ENCODE data around the gene TRPM3.

TRPM3 gene

DNA sequence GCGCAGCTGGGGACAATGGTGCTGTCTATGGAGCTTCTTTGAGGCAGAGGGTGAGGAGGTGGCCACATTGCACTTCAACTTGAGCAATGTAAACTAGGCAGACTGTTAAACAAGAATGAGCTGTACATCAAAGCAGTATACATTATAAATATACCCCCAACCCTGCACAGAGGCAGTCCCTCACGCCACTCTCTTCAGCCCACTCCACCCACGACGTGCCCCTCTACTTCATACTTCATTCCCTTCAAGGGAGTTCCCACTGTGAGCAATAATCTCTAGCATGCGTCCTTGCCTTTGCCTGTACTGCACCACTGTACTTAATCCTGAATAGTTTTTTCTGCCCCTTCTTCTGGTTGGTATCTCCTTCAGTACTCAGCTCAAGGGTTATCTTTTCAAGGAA is 14.4 kb downstream of the TRPM3 start:
- TF ChIP-seq, protein P1, sequence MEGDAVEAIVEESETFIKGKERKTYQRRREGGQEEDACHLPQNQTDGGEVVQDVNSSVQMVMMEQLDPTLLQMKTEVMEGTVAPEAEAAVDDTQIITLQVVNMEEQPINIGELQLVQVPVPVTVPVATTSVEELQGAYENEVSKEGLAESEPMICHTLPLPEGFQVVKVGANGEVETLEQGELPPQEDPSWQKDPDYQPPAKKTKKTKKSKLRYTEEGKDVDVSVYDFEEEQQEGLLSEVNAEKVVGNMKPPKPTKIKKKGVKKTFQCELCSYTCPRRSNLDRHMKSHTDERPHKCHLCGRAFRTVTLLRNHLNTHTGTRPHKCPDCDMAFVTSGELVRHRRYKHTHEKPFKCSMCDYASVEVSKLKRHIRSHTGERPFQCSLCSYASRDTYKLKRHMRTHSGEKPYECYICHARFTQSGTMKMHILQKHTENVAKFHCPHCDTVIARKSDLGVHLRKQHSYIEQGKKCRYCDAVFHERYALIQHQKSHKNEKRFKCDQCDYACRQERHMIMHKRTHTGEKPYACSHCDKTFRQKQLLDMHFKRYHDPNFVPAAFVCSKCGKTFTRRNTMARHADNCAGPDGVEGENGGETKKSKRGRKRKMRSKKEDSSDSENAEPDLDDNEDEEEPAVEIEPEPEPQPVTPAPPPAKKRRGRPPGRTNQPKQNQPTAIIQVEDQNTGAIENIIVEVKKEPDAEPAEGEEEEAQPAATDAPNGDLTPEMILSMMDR (IDR thresholded peaks at IDR 0.05; ENCODE audit: low read length): no peak
- TF ChIP-seq EZH2 (optimal IDR thresholded peaks at IDR 0.05; ENCODE audit: low read depth, low read length) (no peak), EZH2phosphoT487 (IDR thresholded peaks at IDR 0.05; ENCODE audit: low read length) (no peak)
- H3K9me2 ChIP-seq (replicated peaks; ENCODE audit: insufficient read depth, low read length): no peaks in the 10 kb centered on the region
- H3F3A ChIP-seq (ENCODE audit: insufficient read depth, low read length): no peaks in the 10 kb centered on the region
- no peaks in the 10 kb centered on the region for H3K4me1 ChIP-seq (ENCODE audit: low read length)
- no peak overlapping the region for H3K9ac ChIP-seq (ENCODE audit: low read length)
- no peaks in the 10 kb centered on the region for H3K36me3 ChIP-seq (replicated peaks; ENCODE audit: insufficient read depth, low read length)
- H3K9me3 ChIP-seq (replicated peaks; ENCODE audit: insufficient read depth, low read length): no peaks in the 10 kb centered on the region
- H3K79me2 ChIP-seq (ENCODE audit: low read length): no peaks in the 10 kb centered on the region
- H3K27me3 ChIP-seq (replicated peaks; ENCODE audit: insufficient read depth, low read length): no peaks in the 10 kb centered on the region
- H2AFZ ChIP-seq (ENCODE audit: low read length): no peak overlapping the region
- H3K4me2 ChIP-seq (ENCODE audit: low read depth, low read length): no peak overlapping the region
- no peaks in the 10 kb centered on the region for H4K20me1 ChIP-seq (ENCODE audit: insufficient read depth, low read length)
- H3K4me3 ChIP-seq (ENCODE audit: low read length): no peak overlapping the region
- H3K27ac ChIP-seq (ENCODE audit: low read length): no peak overlapping the region
- DNase-seq: no peak

- TF ChIP-seq, protein P1 (IDR thresholded peaks at IDR 0.05; ENCODE audit: low read length): no peak
- TF ChIP-seq EZH2phosphoT487 (IDR thresholded peaks at IDR 0.05; ENCODE audit: low read length) (no peak), EZH2 (optimal IDR thresholded peaks at IDR 0.05; ENCODE audit: low read depth, low read length) (no peak)
- DNase-seq: no peak
- Histone ChIP-seq H3K4me3 (ENCODE audit: low read length) (no peak overlapping the region), H3F3A (ENCODE audit: insufficient read depth, low read length) (no peaks in the 10 kb centered on the region), H3K79me2 (ENCODE audit: low read length) (no peaks in the 10 kb centered on the region), H3K9ac (ENCODE audit: low read length) (no peak overlapping the region), H3K4me2 (ENCODE audit: low read depth, low read length) (no peak overlapping the region), H4K20me1 (ENCODE audit: insufficient read depth, low read length) (no peaks in the 10 kb centered on the region), H3K9me3 (replicated peaks; ENCODE audit: insufficient read depth, low read length) (no peaks in the 10 kb centered on the region), H3K27ac (ENCODE audit: low read length) (no peak overlapping the region), H2AFZ (ENCODE audit: low read length) (no peak overlapping the region), H3K36me3 (replicated peaks; ENCODE audit: insufficient read depth, low read length) (no peaks in the 10 kb centered on the region), H3K4me1 (ENCODE audit: low read length) (no peaks in the 10 kb centered on the region), H3K9me2 (replicated peaks; ENCODE audit: insufficient read depth, low read length) (no peaks in the 10 kb centered on the region), H3K27me3 (replicated peaks; ENCODE audit: insufficient read depth, low read length) (no peaks in the 10 kb centered on the region)
Observed at GRCh38 chr9:71105192-71105591, 16.2 kb downstream of the TRPM3 start.

- H3K9ac ChIP-seq (ENCODE audit: low read length): no peak overlapping the region
- H3K36me3 ChIP-seq (replicated peaks; ENCODE audit: insufficient read depth, low read length): no peaks in the 10 kb centered on the region
- H3K27ac ChIP-seq (ENCODE audit: low read length): no peak overlapping the region
- H3K9me2 ChIP-seq (replicated peaks; ENCODE audit: insufficient read depth, low read length): no peaks in the 10 kb centered on the region
- no peak for DNase-seq
- H3K4me2 ChIP-seq (ENCODE audit: low read depth, low read length): no peak overlapping the region
- H3K4me1 ChIP-seq (ENCODE audit: low read length): no peaks in the 10 kb centered on the region
- no peak for TF ChIP-seq EZH2 (optimal IDR thresholded peaks at IDR 0.05; ENCODE audit: low read depth, low read length)
- no peak overlapping the region for H2AFZ ChIP-seq (ENCODE audit: low read length)
- H3K79me2 ChIP-seq (ENCODE audit: low read length): no peaks in the 10 kb centered on the region
- H3K9me3 ChIP-seq (replicated peaks; ENCODE audit: insufficient read depth, low read length): no peaks in the 10 kb centered on the region
- H3F3A ChIP-seq (ENCODE audit: insufficient read depth, low read length): no peaks in the 10 kb centered on the region
- H3K27me3 ChIP-seq (replicated peaks; ENCODE audit: insufficient read depth, low read length): no peaks in the 10 kb centered on the region
- no peak overlapping the region for H3K4me3 ChIP-seq (ENCODE audit: low read length)
- no peaks in the 10 kb centered on the region for H4K20me1 ChIP-seq (ENCODE audit: insufficient read depth, low read length)
Observed at GRCh38 chr9:71098801-71099200, 22.6 kb downstream of the TRPM3 start.

- TF ChIP-seq EZH2 (optimal IDR thresholded peaks at IDR 0.05; ENCODE audit: low read depth, low read length) (no peak), EZH2phosphoT487 (IDR thresholded peaks at IDR 0.05; ENCODE audit: low read length) (no peak)
- TF ChIP-seq, protein P1 (IDR thresholded peaks at IDR 0.05; ENCODE audit: low read length): no peak
- H4K20me1 ChIP-seq (ENCODE audit: insufficient read depth, low read length): no peaks in the 10 kb centered on the region
Observed at GRCh38 chr9:71097671-71098070, 23.8 kb downstream of the TRPM3 start.

More at GRCh38 chr9:71097671-71098070, 23.8 kb downstream of the TRPM3 start:
- H3K9me2 ChIP-seq (replicated peaks; ENCODE audit: insufficient read depth, low read length): no peaks in the 10 kb centered on the region
- no peaks in the 10 kb centered on the region for H3K9me3 ChIP-seq (replicated peaks; ENCODE audit: insufficient read depth, low read length)
- H3F3A ChIP-seq (ENCODE audit: insufficient read depth, low read length): no peaks in the 10 kb centered on the region
- no peaks in the 10 kb centered on the region for H3K36me3 ChIP-seq (replicated peaks; ENCODE audit: insufficient read depth, low read length)
- H3K27ac ChIP-seq (ENCODE audit: low read length): no peak overlapping the region
- no peak overlapping the region for H3K9ac ChIP-seq (ENCODE audit: low read length)
- DNase-seq: no peak
- no peaks in the 10 kb centered on the region for H3K4me1 ChIP-seq (ENCODE audit: low read length)
- H3K79me2 ChIP-seq (ENCODE audit: low read length): no peaks in the 10 kb centered on the region
- no peak overlapping the region for H3K4me2 ChIP-seq (ENCODE audit: low read depth, low read length)
- H3K4me3 ChIP-seq (ENCODE audit: low read length): no peak overlapping the region
- H3K27me3 ChIP-seq (replicated peaks; ENCODE audit: insufficient read depth, low read length): no peaks in the 10 kb centered on the region
- no peak overlapping the region for H2AFZ ChIP-seq (ENCODE audit: low read length)
